Gastroesophageal sphincter (tissue), 3 donors: Measurements from ENCODE around the gene S1PR3.

Source experiments
- CTCF ChIP-seq, 4 experiments: fragments of 200-600 bp in 2 of 4; fragments of 450-650 bp in 2 of 4; sonication (generic) in 1 of 4; IDR thresholded peaks; one replicate each; pipeline ENCODE4 v1.5.1; 2017 to 2019; ENCODE audit warnings: antibody characterized with exemption in 4 of 4, mild to moderate bottlenecking in 2 of 4, moderate library complexity in 2 of 4
- POLR2A ChIP-seq, 2 donors: fragments of 450-650 bp; IDR thresholded peaks; one replicate each; pipeline ENCODE4 v1.6.1; 2017; ENCODE audit warnings: antibody characterized with exemption in 2 of 2, mild to moderate bottlenecking in 2 of 2, moderate library complexity in 1 of 2
- POLR2AphosphoS5 ChIP-seq: sonication (generic); formaldehyde crosslinking; IDR thresholded peaks from one replicate; pipeline ENCODE4 v1.6.1; 2017; ENCODE audit warnings: antibody characterized with exemption

GRCh38 chr9:89022001-89022759 lies 30.9 kb downstream of the S1PR3 start:
- TF ChIP-seq POLR2AphosphoS5 (no peak), CTCF (IDR thresholded peaks at IDR 0.05) (no peak), POLR2A (IDR thresholded peaks at IDR 0.05) (no peak)
